K562 (cell line): ENCODE measurements around the gene LRMDA. TPM values are rescaled to one million over a fixed set of nuclear protein-coding genes. Genes with fewer than 3 reads are reported as not detected.

Source experiments
- ATAC-seq: fragments of 200-7000 bp; cut with Tn5 transposase; 3 replicates; pipeline ENCODE4 v1.9.1; 2020; ENCODE audit warnings: moderate library complexity
- BruUV-seq: library from RNA; stranded (reverse); fragments of 400-500 nt; replicated peaks from 2 replicates; lab custom pipeline; 2021; lab: Mats Ljungman, UMichigan
- CTCF ChIA-PET: fragments of 300-600 bp; formaldehyde crosslinking; extraction: SDS; loops from one replicate; lab custom pipeline; 2021; ENCODE audit warnings: low intra/inter-chr PET ratio; lab: Yijun Ruan, JAX
- POLR2A ChIA-PET: fragments of 300-600, 350-650 bp; sonication (Branson Sonifier 250); formaldehyde crosslinking; extraction: SDS; loops from one replicate; lab custom pipeline; 2021; ENCODE audit warnings: antibody characterized with exemption, inconsistent platforms; lab: Yijun Ruan, JAX
- DNase-seq, 4 experiments: peaks; one replicate each; pipeline versions ENCODE4 v3.0.0 to v3.0.0-alpha.2; 2011 to 2018; ENCODE audit warnings: low spot score in 3 of 4, mixed read lengths in 3 of 4; ENCODE audit errors: extremely low read depth in 1 of 4
- FAIRE-seq: peaks from 2 replicates; lab custom pipeline; 2011; peaks lifted over from hg19 to GRCh38; lab: Jason Lieb, UNC
- H2AFZ ChIP-seq: 2 replicates; pipeline ENCODE4 v1.6.0; 2011; ENCODE audit warnings: low read depth, low read length, control low read depth, inconsistent platforms
- H3K27ac ChIP-seq: fragments of 200-600 bp; 3 replicates; pipeline ENCODE4 v1.8.0; 2011; ENCODE audit warnings: low read depth, mild to moderate bottlenecking, control low read depth, inconsistent platforms, low read length, moderate library complexity, mixed read lengths; ENCODE audit errors: extremely low read depth
- H3K27me3 ChIP-seq, 2 experiments: fragments of 300-600 bp in 1 of 2; 2 replicates in 1 of 2; 3 replicates in 1 of 2; pipeline versions ENCODE4 v1.6.0 to v1.8.0; 2011; ENCODE audit warnings: inconsistent platforms in 2 of 2, low read length in 2 of 2, mild to moderate bottlenecking in 1 of 2, mixed read lengths in 1 of 2, moderate library complexity in 1 of 2; ENCODE audit not compliant: control insufficient read depth in 2 of 2, insufficient read depth in 2 of 2
- H3K36me3 ChIP-seq: fragments of 300-600 bp; 3 replicates; pipeline ENCODE4 v1.8.0; 2011; ENCODE audit warnings: mild to moderate bottlenecking, low read length, inconsistent platforms; ENCODE audit not compliant: control insufficient read depth, insufficient read depth
- H3K4me1 ChIP-seq, 2 experiments: fragments of 200-600 bp in 1 of 2; replicated peaks in 1 of 2; 2 replicates in 1 of 2; 3 replicates in 1 of 2; pipeline versions ENCODE4 v1.5.1 to v1.8.0; 2011; ENCODE audit warnings: inconsistent platforms in 2 of 2, low read length in 2 of 2, mild to moderate bottlenecking in 1 of 2, mixed read lengths in 1 of 2, moderate library complexity in 1 of 2; ENCODE audit not compliant: control insufficient read depth in 2 of 2, insufficient read depth in 2 of 2
- H3K4me2 ChIP-seq: 2 replicates; pipeline ENCODE4 v1.6.1; 2011; ENCODE audit warnings: low read length, control low read depth, inconsistent platforms, mixed read lengths; ENCODE audit not compliant: insufficient read depth
- H3K4me3 ChIP-seq: fragments of 200-600 bp; sonication (generic), shearing (Covaris generic); 2 replicates; pipeline ENCODE4 v1.5.1; 2016; ENCODE audit warnings: control low read depth, inconsistent platforms
- H3K79me2 ChIP-seq: fragments of 200-600 bp; 3 replicates; pipeline ENCODE4 v1.8.0; 2011; ENCODE audit warnings: low read length, inconsistent platforms; ENCODE audit not compliant: control insufficient read depth, insufficient read depth
- H3K9ac ChIP-seq, 2 experiments: 2 replicates each; pipeline versions ENCODE4 v1.6.0 to v1.6.1; 2011; ENCODE audit warnings: low read depth in 2 of 2, low read length in 2 of 2, control low read depth in 1 of 2, inconsistent platforms in 1 of 2, mild to moderate bottlenecking in 1 of 2, mixed read lengths in 1 of 2; ENCODE audit not compliant: insufficient read depth in 1 of 2
- H3K9me1 ChIP-seq: one replicate; pipeline ENCODE4 v1.6.0; 2011; ENCODE audit warnings: inconsistent platforms, mild to moderate bottlenecking, low read length, moderate library complexity; ENCODE audit not compliant: control insufficient read depth, insufficient read depth
- H3K9me3 ChIP-seq: replicated peaks from 2 replicates; pipeline ENCODE4 v1.5.1; 2011; ENCODE audit warnings: low read depth, low read length, inconsistent platforms; ENCODE audit not compliant: control insufficient read depth, insufficient read depth
- H4K20me1 ChIP-seq: replicated peaks from 2 replicates; pipeline ENCODE4 v1.6.1; 2011; ENCODE audit warnings: low read length, inconsistent platforms, mixed read lengths; ENCODE audit not compliant: control insufficient read depth, insufficient read depth
- ESRRB ChIP-seq: fragments of 250-450 bp; sonication (Bioruptor Pico); IDR thresholded peaks from 2 replicates; pipeline ENCODE4 v1.5.0; 2020; ENCODE audit warnings: mild to moderate bottlenecking, moderate library complexity, borderline replicate concordance
- EZH2 ChIP-seq: IDR thresholded peaks from 2 replicates; pipeline ENCODE4 v1.6.1; 2012; ENCODE audit warnings: low read depth, mild to moderate bottlenecking, inconsistent platforms, low read length, borderline replicate concordance
- FUS ChIP-seq: fragments of 200-400 bp; formaldehyde crosslinking; optimal IDR thresholded peaks from 2 replicates; pipeline ENCODE3; 2017; ENCODE audit warnings: low read depth, low read length
- HDAC2 ChIP-seq: fragments of 450-650 bp; IDR thresholded peaks from 2 replicates; pipeline ENCODE4 v1.6.1; 2016; ENCODE audit warnings: mild to moderate bottlenecking
- HMG20A ChIP-seq: fragments of 450-650 bp; formaldehyde crosslinking; conservative IDR thresholded peaks from 2 replicates; pipeline ENCODE4 v1.4.0; 2020; ENCODE audit warnings: mild to moderate bottlenecking, mixed read lengths
- MCM7 ChIP-seq, 2 experiments: fragments of 450-650 bp; IDR thresholded peaks; 2 replicates each; pipeline ENCODE4 v1.6.1; 2016 to 2018
- NRF1 ChIP-seq, 2 experiments: fragments of 450-650 bp; IDR thresholded peaks in 1 of 2; conservative IDR thresholded peaks in 1 of 2; 2 replicates each; pipeline ENCODE4 v1.6.1; 2014; ENCODE audit warnings: mild to moderate bottlenecking in 2 of 2
- PKNOX1 ChIP-seq: fragments of 450-650 bp; IDR thresholded peaks from 2 replicates; pipeline ENCODE4 v1.6.1; 2016
- PURB ChIP-seq: sonication (generic); formaldehyde crosslinking; IDR thresholded peaks from 2 replicates; pipeline ENCODE4 v1.9.0; 2021; ENCODE audit warnings: low read depth, mild to moderate bottlenecking, missing genetic modification reagents
- ZC3H11A ChIP-seq: IDR thresholded peaks from 2 replicates; pipeline ENCODE4 v1.6.1; 2012; ENCODE audit warnings: low read depth, low read length, improper control_type of control experiment
- ZNF75A ChIP-seq: fragments of 450-650 bp; formaldehyde crosslinking; IDR thresholded peaks from 2 replicates; pipeline ENCODE4 v1.4.0; 2020; ENCODE audit warnings: mild to moderate bottlenecking
- WGBS: fragments of 100-300 bp; shearing (Covaris generic); methylation state at CpG from one replicate; pipeline ENCODE4 v1.1.6; 2016; ENCODE audit warnings: low coverage, mixed read lengths; ENCODE audit not compliant: insufficient coverage; ENCODE audit errors: missing lambda C conversion rate; 5-methylcytosine and 5-hydroxymethylcytosine counted together
- in situ Hi-C: fragments of 300-500 bp; cut with MboI; formaldehyde crosslinking; loops from 4 replicates; pipeline ENCODE4 v1.15.0; 2018; ENCODE audit warnings: inconsistent platforms, mixed read lengths
- intact Hi-C: fragments of 100-400 bp; cut with micrococcal nuclease; formaldehyde crosslinking; loops from 2 replicates; pipeline ENCODE4 v1.14.2; 2022
- polyA plus RNA-seq, 8 experiments: library from polyadenylated mRNA; depleted of rRNA in 4 of 8; stranded (reverse) in 5 of 8; unstranded in 3 of 8; fragments of >200 nt; fragmentation: Nextera tagmentation in 2 of 8; fragmentation: Illumina TruSeq in 1 of 8; extraction: Ambion mirVana in 2 of 8; extraction: Trizol in 1 of 8; gene quantifications; 2 replicates each; pipeline versions ENCODE4 v1.2.1 to v1.2.3, GENCODE V29; 2011 to 2014; ENCODE audit warnings: inconsistent platforms in 1 of 8, missing spikeins in 1 of 8
- total RNA-seq, 7 experiments: library from RNA; depleted of rRNA in 6 of 7; stranded (reverse); fragments of >200 nt in 6 of 7; fragmentation: Illumina TruSeq in 2 of 7; extraction: Trizol in 2 of 7; gene quantifications; 2 replicates each; pipeline versions ENCODE4 v1.2.1 to v1.2.3, GENCODE V29; 2011 to 2021; ENCODE audit warnings: low replicate concordance in 1 of 7

LRMDA gene
- total and polyA plus RNA-seq, 9 of the 15 experiments (the other 6 are each of a cell fraction or from before 2014, with no cell fraction given), result 0.25 TPM; not detected in 8

GRCh38 chr10:75502389-75502788 lies 71.0 kb downstream of the LRMDA start:
- intact Hi-C loops (no loop called here), in situ Hi-C loops (no loop called here)
- no peak overlapping the region for H2AFZ ChIP-seq
- POLR2A ChIA-PET, result interaction anchor here (0.6 kb wide), 1 partner anchor 26 kb away, joined by 3 read pairs; no protein-coding TSS in a partner anchor
- no peaks in the 10 kb centered on the region for H3K27me3 ChIP-seq
- CTCF ChIA-PET, result no interaction called here
- no peak overlapping the region for H3K9ac ChIP-seq
- WGBS, result 0% methylated on average over 3 of the region's 3 CpGs
- no peak for FAIRE-seq
- H3K4me3 ChIP-seq, result no peak overlapping the region
- no peak overlapping the region for H3K4me2 ChIP-seq
- no peaks in the 10 kb centered on the region for H4K20me1 ChIP-seq
- H3K27ac ChIP-seq, result no peak overlapping the region
- no peaks in the 10 kb centered on the region for H3K36me3 ChIP-seq
- TF ChIP-seq HDAC2 (no peak), PKNOX1 (no peak), NRF1 (conservative IDR thresholded peaks at IDR 0.05 in 1 of 2, IDR thresholded peaks at IDR 0.05 in 1 of 2) (no peak), ESRRB (CRISPR knock-in tag) (no peak), FUS (no peak), ZNF75A (CRISPR knock-in tag) (no peak), EZH2 (no peak), PURB (CRISPR knock-in tag) (no peak), ZC3H11A (no peak), MCM7 (IDR thresholded peaks at IDR 0.05) (no peak), HMG20A (no peak)
- H3K4me1 ChIP-seq, result no peaks in the 10 kb centered on the region
- no peaks in the 10 kb centered on the region for H3K79me2 ChIP-seq
- no peaks in the 10 kb centered on the region for H3K9me3 ChIP-seq
- BruUV-seq, result no TSS peak
- H3K9me1 ChIP-seq, result no peaks in the 10 kb centered on the region
- DNase-seq, result no peak
- no peak for ATAC-seq
